NB4 (cell line): ENCODE data around the gene OBP2B.

ENCODE experiments used
- MYC ChIP-seq: IDR thresholded peaks from 2 replicates; pipeline ENCODE4 v1.6.1; 2011; ENCODE audit warnings: low read depth, low read length
- POLR2A ChIP-seq: IDR thresholded peaks from 2 replicates; pipeline ENCODE4 v1.6.1; 2011; ENCODE audit warnings: mild to moderate bottlenecking; ENCODE audit not compliant: insufficient read length; ENCODE audit errors: extremely low read depth
- TF ChIP-seq, protein P1 (sequence below): IDR thresholded peaks from one replicate; pipeline ENCODE4 v1.5.1; 2012; ENCODE audit warnings: low read depth, low read length

DNA sequence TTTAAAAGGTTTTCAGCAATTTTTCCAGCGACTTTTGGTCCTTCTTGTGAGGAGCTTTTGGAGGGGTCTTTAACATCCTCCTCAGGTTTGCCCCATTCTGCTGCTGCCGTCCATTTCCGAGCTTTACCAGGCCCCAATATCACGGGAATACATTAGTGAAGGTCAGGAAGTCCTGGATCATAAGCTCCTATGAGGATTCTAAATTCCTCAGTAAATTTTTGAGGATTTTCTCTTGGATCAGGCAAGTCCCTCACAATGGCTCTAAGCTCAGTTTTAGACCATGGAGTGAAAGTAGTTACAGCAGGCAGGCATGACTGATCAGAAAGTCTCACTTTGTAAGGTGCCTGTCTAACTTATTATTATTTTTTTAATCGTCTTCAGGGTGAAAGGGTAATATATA is 28.1 kb downstream of the OBP2B start:
- TF ChIP-seq POLR2A (no peak), MYC (no peak)
- TF ChIP-seq, protein P1, sequence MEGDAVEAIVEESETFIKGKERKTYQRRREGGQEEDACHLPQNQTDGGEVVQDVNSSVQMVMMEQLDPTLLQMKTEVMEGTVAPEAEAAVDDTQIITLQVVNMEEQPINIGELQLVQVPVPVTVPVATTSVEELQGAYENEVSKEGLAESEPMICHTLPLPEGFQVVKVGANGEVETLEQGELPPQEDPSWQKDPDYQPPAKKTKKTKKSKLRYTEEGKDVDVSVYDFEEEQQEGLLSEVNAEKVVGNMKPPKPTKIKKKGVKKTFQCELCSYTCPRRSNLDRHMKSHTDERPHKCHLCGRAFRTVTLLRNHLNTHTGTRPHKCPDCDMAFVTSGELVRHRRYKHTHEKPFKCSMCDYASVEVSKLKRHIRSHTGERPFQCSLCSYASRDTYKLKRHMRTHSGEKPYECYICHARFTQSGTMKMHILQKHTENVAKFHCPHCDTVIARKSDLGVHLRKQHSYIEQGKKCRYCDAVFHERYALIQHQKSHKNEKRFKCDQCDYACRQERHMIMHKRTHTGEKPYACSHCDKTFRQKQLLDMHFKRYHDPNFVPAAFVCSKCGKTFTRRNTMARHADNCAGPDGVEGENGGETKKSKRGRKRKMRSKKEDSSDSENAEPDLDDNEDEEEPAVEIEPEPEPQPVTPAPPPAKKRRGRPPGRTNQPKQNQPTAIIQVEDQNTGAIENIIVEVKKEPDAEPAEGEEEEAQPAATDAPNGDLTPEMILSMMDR = no peak
